ENCODE measurements around the gene NUCKS1. TPM values are rescaled to one million over a fixed set of nuclear protein-coding genes. Genes with fewer than 3 reads are reported as not detected.
"Not testable (repeated sequence)": the region's sequence is repeated elsewhere in the genome, so short reads cannot be mapped to it uniquely, and the experiment has no call there.

Gene NUCKS1
- total RNA-seq, 1 experiment from 2014 or later = 195 TPM

GRCh38 chr1:205733438-205734175 lies 16.4 kb downstream of the NUCKS1 start:
- no peak for DNase-seq (ENCODE audit: low spot score)

- no peak for DNase-seq (ENCODE audit: low spot score)
Measured at GRCh38 chr1:205729945-205730610, 19.9 kb downstream of the NUCKS1 start.

- no peak for DNase-seq (ENCODE audit: low spot score)
Measured at GRCh38 chr1:205726619-205727125, 23.3 kb downstream of the NUCKS1 start.

- no peak for DNase-seq (ENCODE audit: low spot score)
Measured at GRCh38 chr1:205725514-205725913, 24.5 kb downstream of the NUCKS1 start.

- not testable (repeated sequence) for DNase-seq (ENCODE audit: low spot score)
Measured at GRCh38 chr1:205720740-205721139, 29.2 kb downstream of the NUCKS1 start.

- DNase-seq (ENCODE audit: low spot score) = no peak
Measured at GRCh38 chr1:205719762-205720161, 30.2 kb downstream of the NUCKS1 start.

GRCh38 chr1:205719015-205719414 lies 31.0 kb downstream of the NUCKS1 start:
- DNase-seq (ENCODE audit: low spot score) = no peak

GRCh38 chr1:205716371-205717132 lies 33.4 kb downstream of the NUCKS1 start:
- DNase-seq (ENCODE audit: low spot score) = no peak

GRCh38 chr1:205715628-205716027 lies 34.4 kb downstream of the NUCKS1 start:
- DNase-seq (ENCODE audit: low spot score) = no peak

- DNase-seq (ENCODE audit: low spot score) = no peak
Measured at GRCh38 chr1:205714906-205715246, 35.1 kb downstream of the NUCKS1 start.

GRCh38 chr1:205714190-205714905 lies 35.6 kb downstream of the NUCKS1 start:
- DNase-seq (ENCODE audit: low spot score) = no peak

- DNase-seq (ENCODE audit: low spot score) = peak; percentile 63
Measured at GRCh38 chr1:205711105-205712048, 38.6 kb downstream of the NUCKS1 start.

GRCh38 chr1:205710201-205711062 lies 39.5 kb downstream of the NUCKS1 start:
- no peak for DNase-seq (ENCODE audit: low spot score)

GRCh38 chr1:205709640-205710039 lies 40.3 kb downstream of the NUCKS1 start:
- DNase-seq (ENCODE audit: low spot score) = no peak

- DNase-seq (ENCODE audit: low spot score) = no peak
Measured at GRCh38 chr1:205709059-205709398, 41.0 kb downstream of the NUCKS1 start.

- DNase-seq (ENCODE audit: low spot score) = no peak
Measured at GRCh38 chr1:205706601-205707502, 43.1 kb downstream of the NUCKS1 start.

- no peak for DNase-seq (ENCODE audit: low spot score)
Measured at GRCh38 chr1:205704903-205705302, 45.1 kb downstream of the NUCKS1 start.

- DNase-seq (ENCODE audit: low spot score) = no peak
Measured at GRCh38 chr1:205703072-205703471, 46.9 kb downstream of the NUCKS1 start.

GRCh38 chr1:205701891-205702290 lies 48.1 kb downstream of the NUCKS1 start:
- DNase-seq (ENCODE audit: low spot score) = no peak

Measured in H4 (cell line).